K562 (cell line): ENCODE measurements around the gene TMC4. TPM values are rescaled to one million over a fixed set of nuclear protein-coding genes. Genes with fewer than 3 reads are reported as not detected.
A peak's percentile ranks its signal among the peaks of the same experiment; 100 is the strongest.

Experiments
- ADNP ChIP-seq: fragments of 200-800 bp; sonication (Bioruptor generic); IDR thresholded peaks from 2 replicates; pipeline ENCODE4 v1.6.1; 2016; ENCODE audit warnings: missing genetic modification characterization, missing compliant biosample characterization
- ARHGAP35 ChIP-seq: fragments of 450-650 bp; IDR thresholded peaks from 2 replicates; pipeline ENCODE4 v1.6.1; 2018; ENCODE audit not compliant: partially characterized antibody
- CTCF ChIP-seq, 3 experiments: IDR thresholded peaks in 2 of 3; conservative IDR thresholded peaks in 1 of 3; 2 replicates each; pipeline ENCODE4 v1.5.1; 2011 to 2012; ENCODE audit warnings: low read length in 3 of 3, mild to moderate bottlenecking in 3 of 3, control low read depth in 2 of 3, improper control_type of control experiment in 1 of 3, inconsistent platforms in 1 of 3, low read depth in 1 of 3, mixed read lengths in 1 of 3, moderate library complexity in 1 of 3; ENCODE audit not compliant: insufficient read depth in 2 of 3
- HNRNPK ChIP-seq: fragments of 200-400 bp; formaldehyde crosslinking; IDR thresholded peaks from one replicate; pipeline ENCODE4 v1.6.1; 2018; ENCODE audit warnings: mild to moderate bottlenecking, low read depth, low read length; ENCODE audit not compliant: poor library complexity, severe bottlenecking
- IFI16 ChIP-seq: fragments of 250-450 bp; sonication (Bioruptor Pico); IDR thresholded peaks from 2 replicates; pipeline ENCODE4 v2.1.2; 2022; ENCODE audit warnings: mild to moderate bottlenecking, inconsistent platforms
- MAFF ChIP-seq: IDR thresholded peaks from 2 replicates; pipeline ENCODE4 v1.6.1; 2012; ENCODE audit warnings: low read length, improper control_type of control experiment
- MGA ChIP-seq: fragments of 450-650 bp; IDR thresholded peaks from 2 replicates; pipeline ENCODE4 v1.6.1; 2016; ENCODE audit warnings: mild to moderate bottlenecking, moderate library complexity
- NFIC ChIP-seq: fragments of 450-650 bp; IDR thresholded peaks from 2 replicates; pipeline ENCODE4 v1.6.1; 2017; ENCODE audit warnings: mild to moderate bottlenecking, inconsistent platforms
- PBX2 ChIP-seq, 2 experiments: IDR thresholded peaks in 1 of 2; conservative IDR thresholded peaks in 1 of 2; 2 replicates each; pipeline ENCODE4 v1.6.1; 2016; ENCODE audit warnings: low read depth in 2 of 2, mild to moderate bottlenecking in 1 of 2, missing compliant biosample characterization in 1 of 2, missing genetic modification characterization in 1 of 2, moderate library complexity in 1 of 2
- POLR2A ChIP-seq: fragments of 450-650 bp; conservative IDR thresholded peaks from 2 replicates; pipeline ENCODE4 v1.6.1; 2016
- TCF7L2 ChIP-seq: fragments of 150-350 bp; IDR thresholded peaks from 2 replicates; pipeline ENCODE4 v1.6.1; 2016; ENCODE audit warnings: low read depth, mild to moderate bottlenecking, low read length, moderate library complexity
- ZNF354B ChIP-seq: fragments of 250-450 bp; sonication (Bioruptor Pico); IDR thresholded peaks from 2 replicates; pipeline ENCODE4 v1.4.0; 2020
- ZNF766 ChIP-seq: fragments of 200-800 bp; sonication (Bioruptor generic); conservative IDR thresholded peaks from 2 replicates; pipeline ENCODE4 v1.6.1; 2016; ENCODE audit warnings: missing genetic modification characterization, missing compliant biosample characterization
- polyA plus RNA-seq, 8 experiments: library from polyadenylated mRNA; depleted of rRNA in 4 of 8; stranded (reverse) in 5 of 8; unstranded in 3 of 8; fragments of >200 nt; fragmentation: Nextera tagmentation in 2 of 8; fragmentation: Illumina TruSeq in 1 of 8; extraction: Ambion mirVana in 2 of 8; extraction: Trizol in 1 of 8; gene quantifications; 2 replicates each; pipeline versions ENCODE4 v1.2.1 to v1.2.3, GENCODE V29; 2011 to 2014; ENCODE audit warnings: inconsistent platforms in 1 of 8, missing spikeins in 1 of 8
- total RNA-seq, 7 experiments: library from RNA; depleted of rRNA in 6 of 7; stranded (reverse); fragments of >200 nt in 6 of 7; fragmentation: Illumina TruSeq in 2 of 7; extraction: Trizol in 2 of 7; gene quantifications; 2 replicates each; pipeline versions ENCODE4 v1.2.1 to v1.2.3, GENCODE V29; 2011 to 2021; ENCODE audit warnings: low replicate concordance in 1 of 7

TMC4 gene
- total and polyA plus RNA-seq, 9 of the 15 experiments (the other 6 are each of a cell fraction or from before 2014, with no cell fraction given), result 0.12 to 0.79 (median 0.36) TPM; not detected in 2

GRCh38 chr19:54155694-54156093 is 17.3 kb downstream of the TMC4 start (continued):
- TF ChIP-seq ZNF766 (CRISPR knock-in tag), result no peak
- TF ChIP-seq PBX2 (CRISPR knock-in tag; IDR thresholded peaks at IDR 0.05; ENCODE audit: low read depth), result no peak
- no peak for TF ChIP-seq PBX2 (tag; conservative IDR thresholded peaks at IDR 0.05; ENCODE audit: low read depth)
- no peak for TF ChIP-seq HNRNPK
- TF ChIP-seq POLR2A, result peak; percentile 28; the same call in 1 of the 2 replicates
- no peak for TF ChIP-seq ZNF354B (CRISPR knock-in tag)
- no peak for TF ChIP-seq TCF7L2
- no peak for TF ChIP-seq ADNP (tag)
- peak; percentile 22; the same call in 1 of the 2 replicates for TF ChIP-seq NFIC
- no peak for TF ChIP-seq MAFF
- TF ChIP-seq IFI16 (CRISPR knock-in tag), result no peak
- TF ChIP-seq ARHGAP35, result no peak
- no peak for TF ChIP-seq MGA
- TF ChIP-seq CTCF (IDR thresholded peaks at IDR 0.05 in 2 of 3, conservative IDR thresholded peaks at IDR 0.05 in 1 of 3; ENCODE audit: insufficient read depth in 2 of 3, low read depth in 1 of 3, low read length in 3 of 3), result 0 out of 6 replicates have a peak, but pooled peaks of 2 of the 3 experiments have one; percentile 13 to 22
